ENCODE results near the gene WWOX.
"Not testable (repeated sequence)": the region's sequence is repeated elsewhere in the genome, so short reads cannot be mapped to it uniquely, and the experiment has no call there.

Gene WWOX

GRCh38 chr16:79037521-79038373, 938.3 kb downstream of the WWOX start:
- DNase-seq (ENCODE audit: low spot score) = no peak

DNA sequence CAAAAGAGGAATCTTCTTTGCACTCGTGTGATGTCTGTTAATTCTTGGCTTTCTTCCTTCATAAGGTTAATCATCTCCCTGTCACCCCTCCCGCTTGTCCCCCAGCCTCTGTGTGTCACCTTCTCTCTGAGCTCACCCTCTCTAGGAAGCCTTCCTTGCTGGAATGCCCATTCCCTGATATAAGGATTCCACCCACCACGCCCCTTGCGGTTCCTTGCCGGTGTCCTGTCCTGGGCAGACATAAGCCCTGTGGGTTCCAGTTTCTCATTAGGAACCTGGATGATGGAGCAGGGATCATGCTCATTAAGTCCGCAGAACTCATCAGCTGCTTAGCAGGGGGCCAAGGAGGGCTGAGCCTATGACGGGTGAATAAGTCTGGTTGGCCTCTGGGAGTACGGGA, 941.8 kb downstream of the WWOX start:
- no peak for DNase-seq (ENCODE audit: low spot score)

DNA sequence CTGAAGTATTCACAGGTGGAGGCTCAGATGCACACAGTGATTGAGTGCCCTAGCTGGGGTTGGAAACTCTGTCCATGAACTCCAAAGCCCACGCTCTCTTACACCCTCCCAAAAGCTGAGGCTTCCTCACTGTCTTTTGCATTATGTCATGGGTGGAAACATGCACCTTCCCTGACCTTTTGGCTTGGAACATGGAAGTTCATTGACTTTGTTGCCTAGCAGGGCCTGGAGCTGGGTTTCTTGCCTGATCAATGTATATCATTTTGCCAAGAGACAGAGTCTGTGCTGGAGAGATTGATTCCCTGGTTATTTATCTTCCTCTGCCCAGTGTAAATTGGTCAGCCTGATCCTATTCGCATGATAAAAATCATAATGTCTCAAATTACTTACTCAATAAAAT, 942.7 kb downstream of the WWOX start:
- DNase-seq (ENCODE audit: low spot score) = no peak

- DNase-seq (ENCODE audit: low spot score) = no peak
Measured at GRCh38 chr16:79042886-79043285, 943.4 kb downstream of the WWOX start.

GRCh38 chr16:79045191-79045590, 945.7 kb downstream of the WWOX start:
- DNase-seq (ENCODE audit: low spot score) = no peak

GRCh38 chr16:79047337-79047736, 947.9 kb downstream of the WWOX start:
- DNase-seq (ENCODE audit: low spot score) = no peak

- no peak for DNase-seq (ENCODE audit: low spot score)
Measured at GRCh38 chr16:79049040-79049439, 949.6 kb downstream of the WWOX start.

- no peak for DNase-seq (ENCODE audit: low spot score)
Measured at GRCh38 chr16:79050063-79050462, 950.6 kb downstream of the WWOX start.

DNA sequence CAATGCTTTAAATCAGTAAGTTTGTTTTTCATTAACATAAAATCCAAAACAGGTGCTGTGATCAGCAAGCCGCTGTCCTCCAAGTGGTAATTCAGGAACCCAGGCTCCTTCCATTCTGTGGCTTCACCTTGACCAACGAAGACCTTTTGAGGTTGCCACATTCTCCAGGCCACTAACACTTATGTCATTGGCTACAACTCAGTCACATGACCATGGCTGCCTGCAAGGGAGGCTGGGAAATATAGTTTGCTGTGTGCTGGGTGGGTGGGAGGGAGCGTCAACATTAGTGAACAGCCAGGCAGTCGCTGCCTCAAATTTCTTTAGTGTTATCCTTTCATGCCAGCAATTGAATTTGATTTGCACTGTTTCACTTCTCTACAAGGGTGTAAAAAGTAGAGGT, 951.9 kb downstream of the WWOX start:
- DNase-seq (ENCODE audit: low spot score) = no peak

GRCh38 chr16:79052198-79052597, 952.7 kb downstream of the WWOX start:
- DNase-seq (ENCODE audit: low spot score) = not testable (repeated sequence)

DNA sequence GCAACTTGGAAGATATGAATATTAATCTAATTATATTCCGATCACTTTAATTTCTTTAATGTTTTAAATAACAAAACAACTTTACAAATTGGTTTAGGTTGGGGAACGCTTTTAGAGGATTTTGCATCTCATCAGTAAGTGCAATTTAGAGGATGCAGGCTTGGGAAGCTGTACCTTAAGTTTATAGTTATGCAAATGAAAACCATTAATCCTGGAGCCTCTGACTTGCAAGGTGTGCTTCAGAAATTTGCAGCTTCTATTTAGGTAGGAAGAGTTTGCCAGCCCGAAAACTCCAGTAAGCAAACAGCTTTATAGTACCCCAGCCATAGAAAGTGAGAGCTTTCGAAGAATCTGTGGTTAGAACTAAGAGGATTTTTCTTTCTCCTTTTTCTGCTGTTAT, 954.1 kb downstream of the WWOX start:
- DNase-seq (ENCODE audit: low spot score) = no peak

DNA sequence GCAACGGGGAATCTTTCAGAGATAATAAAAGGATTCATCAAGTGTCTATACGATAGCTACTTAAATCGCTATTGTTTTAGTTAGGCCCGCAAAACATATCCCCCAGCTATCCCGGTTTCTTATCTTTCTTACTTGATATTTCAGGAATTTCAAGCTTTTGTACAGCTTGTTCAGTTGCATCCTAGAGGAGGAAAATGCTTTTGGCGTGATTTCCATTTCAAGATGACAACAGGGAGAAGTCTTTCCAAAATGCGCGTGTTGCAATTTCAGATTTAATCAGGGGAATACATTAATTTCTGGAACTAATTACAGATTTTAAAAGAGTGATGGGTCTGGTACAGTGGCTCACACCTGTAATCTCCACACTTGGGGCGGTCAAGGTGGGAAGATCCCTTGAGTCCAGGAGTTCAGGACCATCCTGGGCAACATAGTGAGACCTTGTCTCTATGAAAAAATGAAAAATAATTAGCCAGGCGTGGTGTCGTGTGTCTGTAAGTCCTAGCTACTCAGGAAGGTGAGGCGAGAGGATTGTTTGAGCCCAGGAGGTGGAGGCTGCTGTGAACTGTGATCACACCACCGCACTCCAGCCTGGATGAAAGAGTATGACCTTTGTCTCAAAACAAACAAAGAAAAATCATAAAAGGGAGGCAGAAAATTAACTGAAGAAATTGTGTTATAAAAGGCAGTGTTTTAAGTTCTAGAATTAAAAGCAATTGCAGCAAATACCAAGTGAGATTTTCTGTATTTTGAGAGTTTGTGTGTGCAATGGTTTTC, 954.9 kb downstream of the WWOX start:
- no peak for DNase-seq (ENCODE audit: low spot score)

DNA sequence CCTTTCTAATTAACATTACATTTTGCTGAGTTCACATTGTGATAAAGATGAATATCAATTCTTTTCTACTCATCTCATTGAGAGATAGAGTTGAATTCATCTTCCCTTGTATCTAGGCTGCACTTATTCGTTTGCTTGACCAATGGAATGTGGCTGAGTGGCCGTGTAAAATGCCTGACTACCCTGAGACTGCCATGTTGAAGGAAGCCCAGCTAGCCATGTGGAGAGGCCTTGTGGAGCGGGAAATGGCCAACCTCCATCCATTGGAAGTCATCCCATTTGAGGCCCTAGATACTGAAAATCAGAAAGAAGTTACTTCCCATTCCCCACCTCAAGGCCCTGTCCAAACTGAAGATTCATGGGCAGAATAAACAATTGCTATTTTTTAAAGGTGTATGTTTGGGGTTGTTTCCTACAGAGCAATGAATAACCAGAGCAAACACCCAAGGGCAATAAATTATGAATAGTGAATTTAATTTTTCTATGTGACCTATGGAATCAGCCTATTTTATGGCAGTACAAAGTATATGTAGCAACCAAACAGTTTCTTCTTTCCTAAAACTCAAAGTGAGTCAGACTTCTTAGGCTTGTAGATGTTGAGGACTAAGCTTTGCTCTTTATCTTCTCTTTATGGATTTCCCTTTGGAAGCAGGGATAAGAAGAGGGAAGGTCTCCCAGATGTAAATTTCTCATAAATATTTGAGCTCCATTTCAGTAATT, 956.0 kb downstream of the WWOX start:
- no peak for DNase-seq (ENCODE audit: low spot score)

DNA sequence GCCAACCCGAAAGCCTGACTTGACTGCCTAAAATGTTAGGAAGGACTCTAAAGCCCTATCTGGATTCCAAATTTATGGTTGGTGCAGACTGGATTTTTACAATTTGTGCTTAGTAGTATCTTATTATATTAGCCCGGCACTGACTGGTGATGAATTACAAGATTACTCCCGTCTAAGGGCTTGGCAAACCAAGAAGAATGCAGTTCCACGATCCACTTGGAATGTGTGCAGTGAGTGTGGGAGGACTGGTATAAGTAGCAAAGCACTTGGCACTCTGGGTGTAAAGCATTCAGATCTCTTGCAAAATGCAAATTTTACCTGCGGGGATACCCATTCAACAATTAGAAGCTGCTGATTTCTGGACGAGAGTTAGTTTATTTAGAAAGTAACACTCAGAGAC, 961.7 kb downstream of the WWOX start:
- no peak for DNase-seq (ENCODE audit: low spot score)

GRCh38 chr16:79062336-79062735, 962.9 kb downstream of the WWOX start:
- DNase-seq (ENCODE audit: low spot score) = no peak

GRCh38 chr16:79062821-79063220, 963.4 kb downstream of the WWOX start:
- DNase-seq (ENCODE audit: low spot score) = no peak

GRCh38 chr16:79064256-79064972, 965.0 kb downstream of the WWOX start:
- no peak for DNase-seq (ENCODE audit: low spot score)

GRCh38 chr16:79066561-79066960, 967.1 kb downstream of the WWOX start:
- DNase-seq (ENCODE audit: low spot score) = no peak

DNA sequence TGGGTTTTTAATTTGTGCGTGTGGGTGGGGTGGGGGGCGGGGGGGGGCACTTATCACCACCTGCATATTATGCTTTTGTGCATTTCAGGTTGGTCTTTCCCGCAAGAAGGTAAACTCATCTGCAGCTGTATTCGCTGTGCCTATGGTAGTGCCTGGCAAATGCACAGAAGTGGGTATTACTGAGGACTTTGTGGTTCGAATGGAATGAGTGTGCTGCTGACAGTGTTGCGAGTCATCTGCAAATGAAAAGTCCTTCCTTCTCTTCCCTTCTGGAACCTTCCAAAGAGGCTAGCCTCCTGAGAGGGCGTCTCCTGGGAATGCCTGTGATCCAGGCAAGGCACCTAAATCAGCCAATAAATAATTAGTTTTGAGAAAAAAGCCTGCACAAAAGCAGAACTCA, 968.1 kb downstream of the WWOX start:
- DNase-seq (ENCODE audit: low spot score) = no peak

GRCh38 chr16:79069121-79069520, 969.7 kb downstream of the WWOX start:
- no peak for DNase-seq (ENCODE audit: low spot score)

DNA sequence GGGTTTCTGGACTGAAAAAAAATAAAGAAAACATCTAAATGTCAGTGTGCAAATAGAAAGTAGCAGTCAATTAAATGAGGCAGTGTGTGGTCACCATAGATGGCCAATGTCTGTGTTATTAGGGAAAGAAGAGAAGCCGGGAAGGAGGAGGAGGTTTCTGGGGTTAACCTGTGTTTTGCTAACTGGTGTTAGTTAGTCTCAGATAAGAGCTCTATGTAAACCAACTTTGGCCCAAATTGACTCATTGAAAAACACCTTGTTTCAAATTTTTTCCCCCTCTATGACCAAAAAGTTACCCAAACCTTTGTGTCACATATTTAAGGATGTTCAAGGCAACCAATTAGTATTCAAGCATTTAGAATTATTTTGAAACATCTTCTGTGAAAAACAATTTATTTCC, 970.2 kb downstream of the WWOX start:
- DNase-seq (ENCODE audit: low spot score) = no peak

DNA sequence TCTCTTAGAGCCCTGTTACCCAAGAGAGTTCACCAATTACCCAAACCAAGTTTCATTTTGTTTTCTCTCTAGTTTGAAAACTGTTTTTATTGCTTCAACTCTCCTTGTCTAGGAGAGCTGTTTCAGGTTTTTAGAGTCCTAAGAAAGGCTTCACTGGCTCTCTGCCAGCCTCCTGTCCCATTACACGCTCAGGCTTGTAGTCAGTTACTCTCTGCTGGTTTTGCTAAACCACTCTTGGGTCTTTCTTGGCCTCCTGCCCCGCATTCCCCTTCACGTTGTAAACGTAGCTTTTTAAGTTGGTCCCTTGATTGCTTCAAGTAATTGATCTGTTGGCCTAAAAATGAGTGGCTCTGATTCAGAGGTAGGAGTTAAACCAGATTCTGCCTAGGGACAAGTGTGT, 972.0 kb downstream of the WWOX start:
- DNase-seq (ENCODE audit: low spot score) = no peak

Data from AG08395 (cell line).